ENCODE measurements around the gene STXBP3. TPM values are rescaled to one million over a fixed set of nuclear protein-coding genes. Genes with fewer than 3 reads are reported as not detected.

The STXBP3 gene
- total RNA-seq, 1 experiment from 2014 or later = 34.1 TPM

- no peak overlapping the region for H3K18ac ChIP-seq (ENCODE audit: insufficient read length, low read depth, low read length)
- H3K9ac ChIP-seq (ENCODE audit: extremely low read depth, insufficient read length, low read length) = no peak overlapping the region
- Mint-ChIP-seq H3K27ac (no peak overlapping the region), H3K9me3 (no peaks in the 10 kb centered on the region), H3K27me3 (ENCODE audit: low read depth) (no peaks in the 10 kb centered on the region; the same call in 1 of the 2 replicates), H3K4me3 (no peak overlapping the region), H3K4me1 (peaks cover 8 to 9% of the 10 kb centered on the region in 2 experiments), H3K36me3 (ENCODE audit: insufficient read depth in 1 of 3, low read depth in 3 of 3) (no peaks in the 10 kb centered on the region; a peak in 1 of 7 replicates)
- no peaks in the 10 kb centered on the region for H4K20me1 ChIP-seq (ENCODE audit: control insufficient read depth, insufficient read depth, insufficient read length)
- no peak overlapping the region for H3K14ac ChIP-seq (ENCODE audit: insufficient read depth, low read length)
- no peak overlapping the region for H3K4ac ChIP-seq (ENCODE audit: low read depth, low read length)
- no peaks in the 10 kb centered on the region for H3K79me1 ChIP-seq (ENCODE audit: insufficient read depth, low read depth, low read length, poor library complexity, severe bottlenecking)
- no peak overlapping the region for H4K5ac ChIP-seq (ENCODE audit: insufficient read length, low read depth, low read length)
- H2BK20ac ChIP-seq (ENCODE audit: low read depth, low read length, poor library complexity, severe bottlenecking) = no peak overlapping the region
- no peak overlapping the region for H3K4me2 ChIP-seq (ENCODE audit: insufficient read depth, insufficient read length, low read length)
- no peak overlapping the region for H2AFZ ChIP-seq (ENCODE audit: low read length)
- H2AK5ac ChIP-seq (ENCODE audit: insufficient read length, low read length) = no peak overlapping the region
- no peak overlapping the region for H2BK12ac ChIP-seq (ENCODE audit: insufficient read length, low read depth, low read length)
- H4K8ac ChIP-seq (replicated peaks; ENCODE audit: insufficient read length, low read depth, low read length) = no peak overlapping the region
- H2BK15ac ChIP-seq (ENCODE audit: low read depth, low read length) = no peak overlapping the region
- H2BK5ac ChIP-seq (ENCODE audit: insufficient read length, low read length) = no peak overlapping the region
- no peaks in the 10 kb centered on the region for H3K27me3 ChIP-seq (ENCODE audit: insufficient read depth, low read length)
- WGBS (ENCODE audit: extremely low coverage, insufficient read length, low lambda C conversion rate) = no CpG with 5 or more reads among the region's 4 CpGs
- TF ChIP-seq, protein P1, sequence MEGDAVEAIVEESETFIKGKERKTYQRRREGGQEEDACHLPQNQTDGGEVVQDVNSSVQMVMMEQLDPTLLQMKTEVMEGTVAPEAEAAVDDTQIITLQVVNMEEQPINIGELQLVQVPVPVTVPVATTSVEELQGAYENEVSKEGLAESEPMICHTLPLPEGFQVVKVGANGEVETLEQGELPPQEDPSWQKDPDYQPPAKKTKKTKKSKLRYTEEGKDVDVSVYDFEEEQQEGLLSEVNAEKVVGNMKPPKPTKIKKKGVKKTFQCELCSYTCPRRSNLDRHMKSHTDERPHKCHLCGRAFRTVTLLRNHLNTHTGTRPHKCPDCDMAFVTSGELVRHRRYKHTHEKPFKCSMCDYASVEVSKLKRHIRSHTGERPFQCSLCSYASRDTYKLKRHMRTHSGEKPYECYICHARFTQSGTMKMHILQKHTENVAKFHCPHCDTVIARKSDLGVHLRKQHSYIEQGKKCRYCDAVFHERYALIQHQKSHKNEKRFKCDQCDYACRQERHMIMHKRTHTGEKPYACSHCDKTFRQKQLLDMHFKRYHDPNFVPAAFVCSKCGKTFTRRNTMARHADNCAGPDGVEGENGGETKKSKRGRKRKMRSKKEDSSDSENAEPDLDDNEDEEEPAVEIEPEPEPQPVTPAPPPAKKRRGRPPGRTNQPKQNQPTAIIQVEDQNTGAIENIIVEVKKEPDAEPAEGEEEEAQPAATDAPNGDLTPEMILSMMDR (conservative IDR thresholded peaks at IDR 0.05) = no peak
- no peak overlapping the region for H3K23ac ChIP-seq (ENCODE audit: insufficient read length, low read depth, low read length)
- no peaks in the 10 kb centered on the region for H3K4me1 ChIP-seq (ENCODE audit: insufficient read depth, low read length)
- H3K56ac ChIP-seq (ENCODE audit: insufficient read length, low read depth, low read length) = no peak overlapping the region
- no peak overlapping the region for H3T11ph ChIP-seq (ENCODE audit: low read length)
- no peak overlapping the region for H3K27ac ChIP-seq (ENCODE audit: insufficient read length, low read depth, low read length)
- no peak overlapping the region for H2BK120ac ChIP-seq (ENCODE audit: low read depth, low read length, poor library complexity, severe bottlenecking)
- H3K9me3 ChIP-seq (ENCODE audit: control insufficient read depth, low read depth, low read length) = no peaks in the 10 kb centered on the region
- DNase-seq = no peak
- H4K91ac ChIP-seq (ENCODE audit: insufficient read length, low read depth, low read length) = no peak overlapping the region
- H3K23me2 ChIP-seq (ENCODE audit: insufficient read length, low read depth, low read length, poor library complexity, severe bottlenecking) = no peaks in the 10 kb centered on the region
- H3K79me2 ChIP-seq (ENCODE audit: insufficient read depth, low read length) = no peaks in the 10 kb centered on the region
Measured at GRCh38 chr1:108851567-108851966, 105.1 kb downstream of the STXBP3 start.
